Fibroblast of peridontal ligament (primary cell): ENCODE measurements around the gene PLPP1.

Source experiments
- DNase-seq: peaks from one replicate; pipeline ENCODE4 v3.0.0-alpha.2; 2010; ENCODE audit errors: extremely low read depth

The PLPP1 gene

DNA sequence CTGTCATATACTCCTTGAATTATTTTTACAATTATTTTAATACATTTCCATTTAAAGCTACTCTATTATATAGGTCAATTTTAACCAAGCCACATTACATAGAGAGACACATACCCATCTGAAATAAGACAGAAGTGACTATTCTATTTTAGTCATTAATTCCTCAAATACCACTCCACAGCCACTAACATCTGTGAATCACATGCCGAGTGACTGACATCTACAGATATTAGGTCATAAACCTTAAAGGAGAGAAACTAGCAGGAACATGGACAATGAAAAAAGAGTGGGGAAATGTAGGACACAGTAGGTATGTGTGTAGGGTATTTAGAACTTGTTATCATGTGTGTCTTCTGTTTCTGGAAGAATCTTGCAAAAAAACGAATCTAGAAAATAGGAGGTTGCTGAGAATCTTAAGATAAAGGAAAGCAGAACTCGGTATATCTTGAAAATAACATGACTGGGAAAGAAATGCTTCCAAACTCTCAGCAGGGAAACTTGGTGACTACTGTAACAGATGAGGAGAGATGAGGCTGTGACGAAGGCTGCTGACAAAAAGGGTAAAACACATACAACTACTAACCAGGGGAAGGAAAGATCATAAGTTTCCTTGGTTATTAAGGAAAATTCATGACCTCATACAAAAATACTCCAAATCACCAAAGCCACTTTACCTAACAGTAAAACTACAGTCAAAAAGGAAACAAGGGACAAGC, 84.6 kb downstream of the PLPP1 start:
- peak; percentile 25 for DNase-seq

DNA sequence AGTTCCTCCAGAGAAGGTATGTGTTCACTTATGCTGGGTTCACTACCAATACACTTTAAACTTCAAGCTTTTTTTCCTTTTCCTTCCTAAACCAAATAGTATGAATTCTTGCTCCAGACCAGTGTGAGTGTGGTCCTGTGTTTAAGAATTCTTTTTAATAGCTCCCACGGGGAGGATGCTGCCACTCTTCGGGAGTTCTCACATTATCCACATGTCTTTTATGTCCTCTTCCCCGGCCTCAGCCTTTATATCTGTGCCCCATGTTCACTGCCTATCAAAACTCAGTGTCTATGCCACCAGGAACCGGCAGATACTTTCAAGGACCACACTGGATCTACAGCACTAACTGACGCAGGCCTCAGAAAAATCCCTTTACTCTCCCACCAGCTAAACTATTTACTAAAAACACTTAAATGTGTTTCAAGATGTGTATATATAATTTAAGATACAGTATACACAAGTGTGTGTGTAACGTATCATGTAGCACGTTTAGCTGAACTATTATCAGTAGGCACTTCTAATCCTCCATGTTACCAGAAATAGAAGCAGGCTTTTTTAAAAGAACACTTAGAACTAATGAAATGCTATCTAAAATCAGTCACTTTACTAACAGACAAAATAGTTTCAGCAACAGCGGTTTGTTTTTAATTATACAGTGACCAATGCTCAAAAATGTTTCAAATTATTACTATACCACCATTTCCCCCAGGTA, 88.0 kb downstream of the PLPP1 start:
- no peak for DNase-seq

DNA sequence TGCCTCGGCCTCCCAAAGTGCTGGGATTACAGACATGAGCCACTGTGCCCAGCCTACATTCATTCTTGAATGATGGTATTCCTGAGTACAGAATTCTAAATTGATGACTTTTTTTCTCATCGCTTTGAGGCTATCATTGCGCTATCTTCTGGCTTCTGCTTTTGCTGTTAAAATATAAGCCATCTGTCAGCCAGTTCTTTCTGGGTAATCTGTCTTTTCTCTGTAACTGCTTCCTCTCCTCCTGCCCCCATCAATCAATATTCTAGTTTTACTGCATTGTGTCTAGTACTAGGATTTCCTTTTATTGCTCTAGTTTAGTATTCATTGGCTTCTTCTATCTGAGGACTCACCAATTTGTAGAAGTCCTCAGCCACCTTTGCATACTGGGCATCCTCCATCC, 89.0 kb downstream of the PLPP1 start:
- DNase-seq, result no peak

DNA sequence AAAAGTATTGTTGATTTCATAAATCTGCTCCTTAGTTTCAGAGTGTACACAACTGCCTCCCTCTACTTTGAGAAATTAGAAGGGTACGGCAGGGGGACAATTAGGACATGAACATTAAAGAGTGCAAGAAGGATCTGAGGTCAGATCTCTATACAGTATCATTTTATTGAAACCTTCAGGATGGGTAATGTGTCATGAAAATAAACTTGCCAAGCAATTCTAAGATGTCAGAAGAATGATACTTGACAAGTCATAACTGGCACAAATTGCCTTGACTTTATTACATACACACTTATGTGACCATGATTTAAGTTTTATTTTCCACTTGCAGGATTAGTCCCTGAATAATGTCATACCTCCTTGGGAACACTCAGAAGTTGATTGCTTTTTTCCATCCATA, 92.8 kb downstream of the PLPP1 start:
- no peak for DNase-seq

DNA sequence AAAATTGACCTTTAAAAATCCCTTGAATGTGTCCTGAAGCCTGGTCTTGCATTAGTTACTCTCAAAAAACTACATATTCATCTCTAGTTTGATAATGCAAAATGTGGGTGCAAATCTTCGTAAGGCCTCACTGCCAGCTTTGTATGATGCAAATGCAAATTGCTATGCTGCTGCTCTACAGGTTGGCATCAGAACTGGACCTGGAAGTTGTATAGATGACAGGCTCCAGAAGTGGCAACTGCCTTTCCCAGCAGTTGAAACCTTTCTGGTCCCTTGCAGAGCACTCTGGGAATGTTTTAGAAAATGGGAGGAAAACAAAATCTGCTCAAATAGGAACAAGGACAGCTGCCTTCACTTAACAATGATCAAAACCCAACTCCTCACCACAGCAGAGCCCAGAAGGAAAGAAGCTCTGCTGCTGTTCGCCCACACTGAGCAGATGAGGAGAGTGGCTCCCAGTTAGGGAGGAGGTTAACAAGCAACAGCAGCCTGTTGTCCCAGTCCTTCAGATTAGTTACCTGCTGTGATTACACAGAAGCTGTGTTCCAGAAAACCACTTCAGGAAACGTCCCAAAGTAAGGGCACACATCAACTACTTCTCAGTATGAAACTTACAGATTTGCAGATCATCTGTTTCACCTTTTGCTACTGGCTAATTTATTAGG, 93.5 kb downstream of the PLPP1 start:
- DNase-seq, result no peak

DNA sequence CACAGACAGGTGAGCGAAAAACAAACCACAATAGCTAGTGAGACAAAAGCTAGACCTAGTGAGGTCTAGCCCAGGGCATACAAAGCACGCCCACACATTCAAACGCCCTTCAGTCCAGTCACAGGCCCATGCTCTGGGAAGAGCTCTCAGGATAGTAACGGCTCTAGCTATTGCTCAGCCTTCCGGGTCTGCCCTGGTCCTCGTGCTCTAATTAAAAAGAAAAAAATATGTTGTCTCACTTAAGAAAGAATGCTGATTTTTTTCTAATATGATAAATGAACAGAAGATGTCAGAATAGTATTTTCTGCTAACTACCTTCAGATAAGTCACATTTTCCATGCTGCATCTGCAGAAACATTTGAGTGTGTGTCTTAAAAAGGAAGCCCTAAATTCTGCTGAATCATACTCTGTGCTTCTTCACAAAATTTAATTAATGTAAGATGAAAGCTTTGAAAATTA, 94.5 kb downstream of the PLPP1 start:
- DNase-seq, result peak; percentile 44

DNA sequence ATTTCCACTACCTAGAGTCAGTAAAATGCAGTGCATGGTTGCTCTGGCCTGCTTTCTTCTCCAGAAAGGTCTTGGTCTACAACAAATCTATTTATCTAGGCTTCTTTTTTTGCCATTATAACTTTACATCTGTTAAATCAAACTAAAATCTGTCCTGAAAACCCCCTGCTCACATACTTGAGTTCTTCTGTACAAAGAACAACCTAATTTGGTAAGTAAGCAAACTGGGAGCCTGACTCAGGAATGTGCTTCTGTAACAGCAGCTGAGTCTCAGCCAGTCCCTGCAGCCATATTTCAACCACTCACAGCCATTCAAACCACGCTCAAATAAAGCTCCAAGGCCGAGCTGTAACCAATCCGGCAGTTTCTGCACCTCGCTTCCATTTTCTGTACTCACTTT, 95.8 kb downstream of the PLPP1 start:
- peak; percentile 90 for DNase-seq

DNA sequence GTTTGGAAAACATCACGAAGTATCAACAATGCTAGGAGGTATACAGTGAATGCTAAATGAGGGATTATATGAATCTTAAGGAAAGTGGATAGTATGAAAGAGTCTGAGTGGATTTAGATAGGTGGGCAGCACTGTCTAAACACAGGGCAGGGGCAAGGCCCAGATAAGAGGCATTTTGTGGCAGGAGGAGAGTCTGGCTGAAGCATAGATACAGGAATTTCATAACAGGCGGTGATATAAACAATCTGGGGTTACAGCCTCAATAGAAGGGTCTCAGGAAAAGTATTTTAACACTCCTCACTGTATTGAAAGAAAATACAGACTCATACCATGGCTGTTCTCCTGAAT, 96.9 kb downstream of the PLPP1 start:
- DNase-seq, result no peak

DNA sequence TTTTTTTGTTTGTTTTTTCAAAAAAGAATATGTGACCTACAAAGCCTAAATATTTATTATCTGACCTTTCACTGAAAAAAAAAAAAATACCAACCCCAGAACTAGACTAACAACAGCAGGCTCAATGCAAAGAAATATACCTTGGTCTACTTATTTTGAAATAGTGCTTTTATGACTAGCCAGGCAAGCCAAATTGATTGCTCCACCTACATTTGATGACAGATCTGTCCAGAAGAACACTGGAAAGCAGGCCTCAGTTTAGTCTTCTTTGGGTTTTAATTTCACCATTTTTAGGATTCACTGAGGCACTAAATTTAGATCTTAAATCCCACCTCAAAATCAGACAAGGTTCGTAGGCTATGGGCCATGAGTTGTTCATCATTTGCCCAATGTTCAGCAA, 97.3 kb downstream of the PLPP1 start:
- DNase-seq, result no peak

DNA sequence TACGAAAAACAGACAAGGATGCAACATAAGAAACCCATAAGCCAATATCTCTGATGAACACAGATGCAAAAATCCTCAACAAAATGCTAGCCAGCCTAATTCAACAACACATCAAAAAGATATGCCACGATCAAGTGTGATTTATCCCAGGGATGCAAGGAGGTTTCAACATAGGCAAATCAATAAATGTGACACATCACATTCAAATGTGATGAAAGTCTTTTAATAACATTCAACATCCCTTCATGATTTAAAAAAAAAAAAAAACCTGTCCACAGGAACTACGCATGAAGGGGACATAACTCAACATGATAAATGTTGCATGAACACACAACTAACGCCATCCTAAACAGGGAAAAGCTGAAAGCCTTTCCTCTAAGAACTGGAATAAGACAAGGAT, 102.2 kb downstream of the PLPP1 start:
- no peak for DNase-seq

DNA sequence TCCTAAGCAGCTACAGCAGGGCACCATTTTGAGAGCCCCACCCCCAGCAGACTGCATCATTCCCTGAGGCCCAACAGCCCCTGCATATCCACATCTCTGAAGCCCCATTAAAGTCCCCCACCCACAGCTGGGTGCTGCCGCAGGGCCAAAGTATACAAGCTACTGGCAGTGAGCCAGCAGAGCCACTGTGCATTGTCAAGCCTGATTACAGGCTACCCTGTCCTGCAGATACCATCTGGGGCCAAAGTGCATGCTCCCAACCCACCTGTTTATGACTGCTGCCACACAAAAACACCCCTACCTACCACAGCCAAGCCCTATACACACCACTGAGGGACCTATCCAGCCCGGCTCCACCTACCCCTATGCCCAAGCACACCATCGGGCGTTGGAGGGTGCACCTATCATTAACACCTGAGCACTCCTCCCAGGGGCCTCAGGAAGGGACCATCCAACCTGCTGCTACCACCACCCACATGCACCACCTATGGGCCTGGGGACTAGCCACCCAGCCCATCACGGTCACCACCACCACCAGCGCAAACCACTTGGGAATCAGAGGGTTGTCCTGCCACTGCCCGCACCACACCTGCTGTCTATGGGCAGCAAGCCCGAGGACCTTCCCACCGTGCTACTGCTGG, 105.0 kb downstream of the PLPP1 start:
- no peak for DNase-seq

DNA sequence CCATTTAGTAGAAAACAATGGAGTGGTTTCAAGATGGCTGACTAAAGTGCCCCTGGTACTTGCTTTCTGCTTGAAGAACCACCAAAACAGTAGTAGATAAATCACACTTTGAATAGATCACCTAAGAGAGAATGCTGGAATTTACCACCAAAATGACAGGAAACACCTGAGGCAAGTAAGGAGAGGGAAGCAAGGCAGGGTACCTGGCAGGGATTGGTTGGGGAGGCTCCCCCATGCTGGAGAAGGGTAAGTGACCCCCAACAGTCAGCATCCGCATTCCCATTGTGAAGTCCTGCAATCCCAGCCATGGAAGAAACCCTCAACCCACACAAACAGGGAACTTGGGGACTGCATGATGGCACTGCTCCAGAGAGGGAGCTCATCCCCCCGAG, 105.5 kb downstream of the PLPP1 start:
- DNase-seq, result no peak

DNA sequence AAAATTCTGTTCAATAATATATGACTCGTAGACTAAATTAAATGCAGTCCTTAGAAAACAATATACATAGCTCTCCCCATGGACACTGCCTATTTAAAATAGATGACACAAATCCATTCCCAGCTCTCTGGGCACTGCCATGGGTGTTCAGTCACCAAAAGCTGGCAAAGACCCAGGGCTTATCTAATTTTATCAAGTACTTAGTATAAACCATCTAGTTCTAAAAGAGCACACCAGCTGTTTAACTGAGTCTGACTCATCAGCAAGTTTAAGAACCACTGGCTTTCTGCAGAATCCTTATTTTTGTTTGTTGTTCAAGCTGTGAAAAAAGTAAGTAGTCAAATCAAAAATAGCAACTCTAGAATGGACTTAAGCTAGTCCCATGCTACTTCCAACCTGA, 107.6 kb downstream of the PLPP1 start:
- DNase-seq, result peak; percentile 71

DNA sequence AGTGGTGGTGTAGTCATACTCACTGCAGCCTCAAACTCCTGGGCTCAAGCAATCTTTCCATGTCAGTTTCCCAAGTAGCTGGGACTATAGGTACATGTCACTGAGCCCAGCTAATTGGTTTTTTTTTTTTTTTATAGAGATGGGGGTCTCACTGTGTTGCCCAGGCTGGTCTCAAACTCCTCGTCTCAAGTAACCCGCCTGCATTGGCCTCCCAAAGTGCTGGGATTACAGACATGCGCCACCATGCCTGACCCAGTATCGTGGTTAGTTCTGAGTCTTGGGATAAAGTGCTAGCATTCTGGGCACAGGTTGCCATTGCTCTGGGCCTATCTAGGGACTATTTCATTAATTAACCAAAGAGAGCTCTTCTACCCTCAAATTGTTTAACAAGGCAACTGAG, 108.3 kb downstream of the PLPP1 start:
- DNase-seq, result no peak

DNA sequence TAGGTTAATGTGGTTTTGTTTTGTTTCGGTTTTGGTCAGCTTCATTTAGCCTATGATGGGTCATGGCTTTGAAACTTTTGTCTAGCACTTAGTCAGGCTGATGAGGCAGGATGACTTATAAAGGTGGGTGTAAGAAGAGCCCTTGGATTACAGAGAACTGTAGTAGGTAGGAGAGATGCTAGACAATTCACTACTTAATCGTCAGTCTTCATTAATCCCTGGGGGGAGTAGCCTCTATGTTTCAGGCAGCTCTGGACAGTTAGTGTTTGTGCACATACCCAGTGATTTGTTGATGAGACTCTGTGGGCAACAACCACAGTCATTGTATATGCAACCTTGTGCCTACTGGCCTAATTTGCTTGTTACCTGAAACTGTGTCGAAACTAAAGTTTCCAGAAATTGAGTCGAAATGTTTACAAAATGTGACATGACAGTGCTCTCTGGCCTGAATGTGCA, 113.7 kb downstream of the PLPP1 start:
- peak; percentile 60 for DNase-seq

DNA sequence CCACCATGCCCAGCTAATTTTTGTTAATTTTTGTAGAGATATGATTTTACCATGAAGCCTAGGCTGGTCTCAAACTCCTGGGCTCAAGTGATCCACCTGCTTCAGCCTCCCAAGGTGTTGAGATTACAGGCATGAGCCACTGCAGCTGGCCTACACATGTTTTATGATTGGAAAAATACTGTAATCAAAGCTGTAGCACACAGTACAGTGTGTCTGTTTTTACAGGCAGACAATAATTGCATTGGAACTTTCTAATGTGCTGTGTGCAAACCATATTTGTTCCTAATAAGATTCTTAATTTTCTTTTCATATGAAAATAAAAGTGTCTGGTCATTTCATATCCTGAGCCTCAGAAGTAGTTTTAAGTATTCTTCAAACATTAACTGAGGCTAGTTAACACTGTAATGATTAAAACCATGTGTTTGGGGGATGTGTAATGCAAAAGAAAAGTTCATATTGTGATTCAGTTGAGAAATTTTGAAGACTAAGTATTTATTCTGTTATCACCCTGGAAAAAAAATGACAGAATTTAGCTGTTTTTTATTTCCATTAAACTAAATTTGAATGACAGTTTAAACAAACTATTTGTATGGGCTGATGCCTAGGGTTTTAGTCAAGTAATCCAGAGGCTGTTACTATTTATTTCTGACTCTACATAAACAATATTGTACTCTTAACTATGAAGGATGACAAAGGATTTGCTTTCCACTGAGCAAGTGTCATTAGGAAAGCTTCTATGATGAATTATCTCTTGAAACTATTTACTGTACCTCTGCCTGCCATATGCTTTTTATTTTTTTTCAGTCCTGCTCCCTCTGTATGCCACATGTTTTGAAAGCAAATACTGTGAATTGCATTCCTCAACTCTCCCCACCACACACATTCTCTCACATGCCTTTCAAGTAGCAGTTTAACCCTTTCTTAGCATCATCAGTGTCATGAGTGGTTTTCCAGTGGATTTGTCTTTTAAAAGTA, 115.5 kb downstream of the PLPP1 start:
- DNase-seq, result peak; percentile 79

DNA sequence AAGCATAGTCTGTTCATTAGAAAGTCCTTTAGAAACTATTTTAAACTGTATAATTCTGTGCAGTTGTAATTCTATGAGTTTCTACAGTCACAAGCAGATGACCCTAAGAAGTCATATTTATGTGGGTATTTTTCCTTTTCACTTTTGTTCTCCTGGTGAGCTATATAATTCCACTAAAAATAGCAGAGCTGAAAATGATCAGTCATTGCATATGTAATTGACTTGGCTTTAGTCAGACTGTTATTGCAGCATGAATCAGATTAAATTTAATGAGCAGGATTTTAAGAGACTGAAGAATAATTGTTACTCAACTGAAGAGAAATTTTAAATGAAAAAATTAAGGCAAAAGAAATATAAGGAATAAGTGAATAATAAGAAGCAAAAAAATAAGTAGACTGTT, 118.5 kb downstream of the PLPP1 start:
- peak; percentile 61 for DNase-seq

DNA sequence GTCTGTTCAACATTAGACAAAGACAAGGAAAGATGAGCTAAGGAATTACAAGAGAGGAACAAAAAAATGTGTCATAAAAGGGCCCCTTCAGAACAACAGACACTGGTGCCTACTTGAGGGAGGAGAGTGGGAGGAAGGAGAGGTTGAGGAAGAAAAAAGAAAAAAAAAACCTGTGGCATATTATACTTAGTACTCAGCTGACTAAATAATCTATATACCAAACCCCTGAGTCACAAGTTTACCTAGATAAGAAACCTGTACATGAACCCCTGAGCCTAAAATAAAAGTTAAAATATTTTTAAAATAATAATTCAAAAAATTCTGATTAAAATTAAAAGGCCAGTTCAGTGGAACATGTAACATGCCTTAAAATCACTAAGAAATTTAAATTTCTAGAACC, 119.7 kb downstream of the PLPP1 start:
- no peak for DNase-seq

DNA sequence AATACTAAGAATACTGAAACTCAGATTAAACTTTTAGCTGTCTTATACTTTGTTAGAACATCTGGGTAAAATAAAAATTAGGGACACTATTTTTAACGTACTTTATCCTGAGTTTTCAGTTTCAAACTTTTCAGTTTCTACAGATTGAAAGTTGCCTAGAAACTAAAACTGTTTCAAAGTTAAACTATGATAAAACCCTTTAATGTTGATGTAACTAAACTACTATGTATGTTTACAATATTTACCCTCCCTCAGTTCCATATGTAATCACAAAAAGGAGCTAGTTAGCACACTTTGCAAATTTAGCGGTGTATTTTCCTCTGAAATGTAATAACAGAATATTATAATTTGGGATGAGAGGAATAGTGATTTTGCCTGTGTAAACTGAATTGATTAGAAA, 121.1 kb downstream of the PLPP1 start:
- no peak for DNase-seq

DNA sequence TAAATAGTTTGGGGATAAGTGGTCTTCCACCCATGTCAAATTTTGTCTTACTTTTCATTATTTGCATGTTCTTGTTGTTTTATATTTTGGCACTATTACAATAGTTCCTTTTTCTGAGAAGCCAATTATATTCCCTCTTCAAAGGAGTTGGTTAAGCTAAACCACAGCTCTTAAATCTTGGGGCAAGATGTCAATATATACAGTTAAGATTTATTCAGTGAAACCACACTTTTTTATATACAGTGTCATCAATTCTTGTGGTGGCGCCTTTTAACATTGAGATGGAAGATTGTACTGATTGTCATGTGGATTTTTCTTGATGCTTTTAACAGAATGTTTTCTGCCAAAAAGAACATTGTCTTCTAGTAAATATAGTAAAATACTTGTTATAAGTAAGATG, 122.9 kb downstream of the PLPP1 start:
- no peak for DNase-seq

DNA sequence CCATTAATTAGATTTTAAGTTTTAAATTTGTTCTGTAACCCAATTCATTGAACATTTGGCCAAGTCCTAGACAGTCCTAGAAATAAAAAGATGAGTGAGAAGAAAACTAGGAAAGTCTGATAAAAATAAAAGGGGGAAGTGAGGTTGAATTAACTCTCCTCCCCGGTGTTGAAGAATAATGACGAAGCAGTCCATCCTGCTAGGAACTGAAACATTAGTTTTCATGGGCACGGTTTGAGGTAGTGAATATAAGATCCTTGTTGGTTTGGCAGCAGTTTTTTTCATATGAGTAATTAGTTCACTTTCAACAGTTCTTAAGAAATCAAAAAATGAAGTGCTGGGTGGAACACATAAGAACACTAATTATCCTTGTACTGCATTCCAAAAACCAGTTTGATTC, 123.9 kb downstream of the PLPP1 start:
- no peak for DNase-seq
